Fibroblast of gingiva (primary cell): Measurements from ENCODE around the gene PPIE.

Experiments used
- DNase-seq: peaks from one replicate; pipeline ENCODE4 v3.0.0-alpha.2; 2011; ENCODE audit warnings: low read depth

PPIE gene

GRCh38 chr1:39738622-39739366 is at the start of gene PPIE:
PPIE (plus strand) TSS chr1:39738882; CDS start chr1:39738901, 19 bp downstream.
- peak; percentile 84 for DNase-seq

GRCh38 chr1:39689214-39689613 is 49.5 kb upstream of the PPIE start:
- DNase-seq: no peak

DNA sequence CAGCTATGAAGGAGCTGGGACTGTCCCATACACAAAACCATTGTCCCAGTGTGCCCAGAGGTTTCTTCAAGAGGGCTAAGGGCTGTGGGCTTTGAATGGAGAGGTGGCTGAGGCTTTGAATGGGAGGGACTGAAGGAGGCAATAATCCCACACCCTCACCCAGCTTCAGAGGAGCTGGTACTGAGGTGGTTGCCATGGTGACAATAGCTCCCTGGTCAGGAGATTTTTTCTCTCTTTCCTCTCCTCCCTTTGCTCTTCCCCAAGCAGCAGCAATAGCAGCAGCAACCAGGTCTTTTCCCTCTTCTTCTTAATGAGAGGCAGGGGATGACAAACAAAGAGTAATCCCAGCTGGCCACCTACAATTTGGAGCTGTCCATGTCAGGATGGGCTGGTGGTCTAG is 49.0 kb upstream of the PPIE start:
- DNase-seq: no peak

- DNase-seq: no peak
These were observed 48.5 kb upstream of the PPIE start for GRCh38 chr1:39690225-39690624.

DNA sequence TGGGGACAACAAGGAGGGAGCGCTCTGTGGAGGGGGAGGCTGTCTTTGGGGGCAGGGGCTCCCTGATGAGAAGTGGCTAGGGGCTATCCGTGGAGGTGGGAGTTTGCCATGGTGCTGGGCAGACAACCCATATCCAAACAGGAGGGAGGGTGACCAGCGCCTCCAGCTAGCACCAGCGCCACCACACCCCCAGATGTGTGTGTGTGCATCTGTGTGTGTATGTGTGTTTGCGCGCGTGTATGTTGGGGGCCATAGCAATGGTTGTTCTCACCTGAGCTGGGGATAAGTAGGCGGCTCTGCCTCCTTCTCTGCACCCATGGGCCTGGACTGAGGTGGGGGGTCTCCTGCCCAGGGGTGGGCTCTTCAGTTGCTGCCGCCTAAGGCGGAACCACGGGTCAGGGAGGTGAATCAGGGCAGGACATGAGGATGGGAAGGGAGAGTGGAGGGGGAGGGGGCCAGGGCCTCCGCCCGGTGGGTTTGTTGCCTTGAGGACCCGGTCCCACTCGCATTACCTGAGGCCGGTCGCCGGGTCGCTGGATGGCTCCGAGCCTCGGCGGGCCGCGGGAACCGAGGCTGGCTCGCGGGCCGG is 47.8 kb upstream of the PPIE start:
- DNase-seq: no peak

GRCh38 chr1:39691383-39692151 is 47.1 kb upstream of the PPIE start, which contains the start of gene HPCAL4:
HPCAL4 (minus strand) TSS chr1:39691433; CDS start chr1:39684603, 6,830 bp downstream.
- DNase-seq: peak; percentile 36

DNA sequence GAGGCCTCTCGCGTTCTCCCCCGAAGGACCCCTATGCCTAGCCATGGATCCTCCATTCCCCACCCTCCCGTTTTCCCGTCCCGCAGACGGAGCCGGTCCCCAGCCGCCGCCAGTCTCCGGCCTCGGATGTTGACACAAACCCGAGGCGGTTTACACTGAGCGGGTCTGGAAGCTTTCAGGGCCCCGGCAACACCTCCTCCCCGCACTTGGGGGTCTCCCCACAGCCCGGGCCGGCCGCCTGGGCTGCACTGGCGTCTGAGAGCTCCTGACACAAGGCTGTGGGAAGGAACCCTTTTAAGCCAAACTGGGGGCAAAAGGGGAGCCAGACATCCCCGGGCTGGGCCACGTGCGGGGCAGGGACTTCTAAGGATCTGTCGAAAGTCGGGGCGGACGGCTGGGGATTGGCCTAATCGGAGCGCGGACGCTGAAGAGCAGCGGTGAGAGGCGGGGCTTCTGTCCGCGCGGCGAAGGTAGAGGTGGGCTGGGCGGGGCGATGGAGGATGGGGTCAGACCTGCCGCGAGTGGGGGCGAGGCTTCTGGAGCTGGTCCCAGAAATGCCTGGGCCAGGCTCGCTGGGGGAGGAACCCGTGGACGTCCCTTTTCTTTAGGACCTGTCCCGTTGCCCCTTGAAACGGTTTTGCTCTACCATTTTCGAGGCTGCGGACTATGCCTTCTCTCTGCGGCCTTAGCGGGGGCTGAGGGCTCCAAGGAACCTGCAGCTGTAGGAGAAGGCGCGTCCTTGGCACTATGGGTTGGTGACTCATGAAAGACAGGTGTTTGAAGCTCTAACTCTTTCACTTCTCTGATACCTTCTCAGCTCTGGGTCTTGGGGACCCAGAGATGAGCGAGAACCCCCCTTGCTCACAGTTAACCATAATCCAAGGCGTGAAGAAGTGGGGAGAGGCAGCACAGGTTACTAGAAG is 46.3 kb upstream of the PPIE start:
- no peak for DNase-seq

GRCh38 chr1:39694026-39694425 is 44.7 kb upstream of the PPIE start:
- no peak for DNase-seq

- no peak for DNase-seq
These were observed 43.7 kb upstream of the PPIE start for GRCh38 chr1:39695016-39695415.

- DNase-seq: no peak
These were observed 42.2 kb upstream of the PPIE start for GRCh38 chr1:39696448-39696847.

DNA sequence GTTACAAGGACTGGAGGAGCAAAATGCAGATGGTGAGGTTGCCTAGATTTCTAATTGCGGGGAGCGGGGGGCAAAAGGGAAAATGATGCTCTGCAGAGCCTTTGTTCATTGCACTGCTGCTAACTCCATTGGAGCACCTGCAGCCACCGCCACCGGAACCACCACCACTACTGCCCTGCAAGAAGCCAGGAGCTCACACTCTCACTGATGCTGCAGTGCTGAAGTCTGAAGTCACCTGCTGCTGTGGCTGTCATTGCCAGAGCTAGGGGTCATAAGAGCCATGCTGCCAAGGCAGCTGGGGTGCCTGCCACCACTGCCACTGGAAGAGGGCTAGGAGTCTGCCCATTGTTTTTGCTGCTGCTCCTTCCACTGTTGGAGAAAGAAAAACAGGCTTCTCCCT is 40.1 kb upstream of the PPIE start:
- DNase-seq: no peak

DNA sequence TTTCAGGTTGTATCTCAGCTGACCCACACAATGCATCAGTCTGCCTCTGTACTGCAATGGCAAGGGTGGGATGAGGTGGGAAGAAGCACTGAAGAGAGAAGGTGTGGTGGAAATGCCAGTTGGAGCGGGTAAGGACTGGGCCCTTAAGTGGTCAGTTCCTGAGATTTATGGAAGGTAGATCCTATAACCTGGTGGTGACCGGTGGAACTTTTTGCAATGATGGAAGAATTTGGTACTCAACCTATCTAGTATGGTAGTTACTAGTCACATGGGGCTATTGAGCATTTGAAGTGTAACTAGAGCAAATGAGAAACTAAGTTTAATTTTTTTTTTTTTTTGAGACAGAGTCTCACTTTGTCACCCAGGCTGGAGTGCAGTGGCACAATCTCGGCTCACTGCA is 39.3 kb upstream of the PPIE start:
- DNase-seq: no peak

- no peak for DNase-seq
These were observed 38.3 kb upstream of the PPIE start for GRCh38 chr1:39700348-39700747.

GRCh38 chr1:39701049-39701439 is 37.6 kb upstream of the PPIE start:
- no peak for DNase-seq

- no peak for DNase-seq
These were observed 33.9 kb upstream of the PPIE start for GRCh38 chr1:39704757-39705156.

GRCh38 chr1:39707506-39707905 is 31.2 kb upstream of the PPIE start:
- no peak for DNase-seq

DNA sequence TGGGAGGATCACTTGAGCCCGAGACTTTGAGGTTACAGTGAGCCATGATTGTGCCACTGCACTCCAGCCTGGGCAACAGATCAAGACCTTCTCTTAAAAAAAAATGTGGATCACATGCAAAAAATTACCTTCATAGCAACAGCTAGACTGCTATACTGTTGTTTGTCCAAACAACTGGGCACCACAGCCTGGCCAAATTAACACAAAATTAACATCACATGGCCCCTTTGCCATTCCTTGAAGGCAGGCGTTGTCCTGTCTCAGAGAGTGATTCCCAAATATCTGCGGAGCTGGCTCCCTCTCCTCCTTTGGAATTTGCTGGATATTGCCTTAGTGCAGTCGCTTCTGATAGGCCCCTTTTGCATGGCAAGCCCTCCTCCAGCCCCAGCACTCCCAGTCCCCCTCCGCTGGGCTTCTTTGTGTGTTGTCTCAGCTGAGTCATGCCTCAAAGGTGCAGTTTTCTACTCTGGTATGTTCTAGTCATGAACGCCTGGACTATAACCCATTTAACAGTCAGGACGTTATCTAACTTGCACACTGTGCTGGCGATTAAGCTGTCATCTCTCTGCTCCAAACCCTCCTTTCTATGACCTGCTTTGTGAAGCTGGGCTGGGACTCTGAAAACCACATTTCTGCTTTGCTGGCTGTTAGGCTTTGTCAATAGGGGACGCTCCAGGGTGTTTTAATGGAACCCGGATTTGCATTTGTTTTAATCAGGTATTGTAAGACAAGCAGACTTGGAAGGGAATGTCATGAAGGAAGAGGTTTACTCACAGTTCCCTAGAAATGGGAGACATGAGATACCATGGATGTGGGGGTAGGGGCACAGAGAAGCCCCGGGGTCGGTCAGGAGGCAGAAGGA is 27.3 kb upstream of the PPIE start:
- DNase-seq: no peak

GRCh38 chr1:39711966-39712340 is 26.7 kb upstream of the PPIE start:
- DNase-seq: no peak

- DNase-seq: no peak
These were observed 25.1 kb upstream of the PPIE start for GRCh38 chr1:39713557-39713956.

GRCh38 chr1:39717809-39718208 is 20.9 kb upstream of the PPIE start:
- DNase-seq: no peak
